DMS 273 treated with DMSO at 0.1 percent for 48 hours (cell line): ENCODE results near the gene PLK5.
"Not testable (repeated sequence)": the region's sequence is repeated elsewhere in the genome, so short reads cannot be mapped to it uniquely, and the experiment has no call there.

Experiments
- DNase-seq: peaks from one replicate; lab custom pipeline; 2025; lab: John Stamatoyannopoulos, UW

Gene PLK5

DNA sequence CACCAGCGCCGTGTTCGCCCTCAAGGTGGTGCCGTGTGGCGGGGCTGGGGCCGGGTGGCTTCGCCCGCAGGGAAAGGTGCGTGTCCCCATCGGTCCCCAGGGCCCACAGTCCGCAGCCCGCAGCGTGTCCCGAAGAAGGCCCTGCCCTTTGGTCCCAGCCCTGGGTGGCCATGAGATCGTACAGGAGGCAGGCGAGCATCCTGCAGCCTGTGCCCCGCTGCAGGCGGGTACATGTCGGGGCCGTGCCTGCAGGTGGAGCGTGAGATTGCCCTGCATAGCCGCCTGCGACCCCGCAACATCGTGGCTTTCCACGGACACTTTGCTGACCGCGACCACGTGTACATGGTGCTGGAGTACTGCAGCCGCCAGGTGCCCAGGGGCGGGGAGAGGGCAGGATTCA, 1.5 kb downstream of the PLK5 start:
- DNase-seq: no peak

DNA sequence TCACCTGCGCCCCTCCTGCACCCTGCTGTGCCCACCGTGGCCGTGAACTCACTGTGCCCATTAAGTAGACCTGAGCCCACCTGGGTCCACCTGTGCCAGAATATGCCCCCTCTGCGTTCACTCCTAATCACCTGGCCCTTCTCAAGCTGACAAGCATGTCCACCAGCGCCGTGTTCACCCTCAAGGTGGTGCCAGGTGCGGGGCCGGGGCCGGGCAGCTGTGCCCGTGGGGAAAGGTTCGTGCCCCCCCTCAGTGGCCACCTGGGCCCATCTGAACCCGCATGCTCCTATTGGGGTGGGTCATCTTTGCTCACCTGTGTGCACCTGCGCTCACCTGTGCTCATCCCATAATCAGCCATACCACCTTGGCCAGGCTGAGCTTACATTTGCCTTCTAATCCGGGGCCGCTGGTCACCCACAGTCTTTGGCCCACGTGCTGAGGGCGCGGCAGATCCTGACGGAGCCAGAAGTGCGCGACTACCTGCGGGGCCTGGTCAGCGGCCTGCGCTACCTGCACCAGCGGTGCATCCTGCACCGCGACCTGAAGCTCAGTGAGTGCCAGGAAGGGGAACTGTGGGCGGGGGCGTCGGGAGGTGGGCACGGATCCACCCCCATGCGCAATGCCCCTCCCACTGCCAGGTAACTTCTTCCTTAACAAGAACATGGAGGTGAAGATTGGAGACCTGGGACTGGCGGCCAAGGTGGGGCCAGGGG, 2.3 kb downstream of the PLK5 start:
- DNase-seq: no peak

- no peak for DNase-seq
Measured at GRCh38 chr19:1526979-1527649, 3.2 kb downstream of the PLK5 start.

DNA sequence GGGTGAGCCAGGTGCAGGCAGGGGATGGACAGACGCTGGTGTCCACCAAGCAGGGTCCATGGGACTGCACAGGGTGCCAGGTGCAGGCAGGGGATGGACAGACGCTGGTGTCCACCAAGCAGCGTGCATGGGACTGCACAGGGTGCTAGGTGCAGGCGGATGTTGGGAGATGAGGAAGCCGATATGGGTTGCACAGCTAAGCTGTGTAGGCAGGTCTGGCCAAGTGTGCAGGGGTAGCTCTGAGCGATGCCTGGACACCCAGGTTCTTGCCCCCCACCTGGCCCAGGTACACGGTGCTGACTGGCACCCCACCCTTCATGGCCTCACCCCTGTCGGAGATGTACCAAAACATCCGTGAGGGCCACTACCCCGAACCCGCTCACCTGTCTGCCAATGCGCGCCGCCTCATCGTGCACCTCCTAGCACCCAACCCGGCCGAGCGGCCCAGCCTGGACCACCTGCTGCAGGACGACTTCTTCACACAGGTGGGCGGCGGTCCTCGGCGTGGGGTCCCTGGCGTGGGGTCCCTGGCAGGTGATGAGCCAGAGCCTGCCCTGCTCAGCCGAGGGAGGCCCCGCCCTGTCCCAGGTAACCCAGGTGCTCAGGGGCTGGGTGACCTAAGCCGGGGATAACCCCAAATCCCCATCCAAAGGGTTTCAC, 3.9 kb downstream of the PLK5 start:
- DNase-seq: no peak

DNA sequence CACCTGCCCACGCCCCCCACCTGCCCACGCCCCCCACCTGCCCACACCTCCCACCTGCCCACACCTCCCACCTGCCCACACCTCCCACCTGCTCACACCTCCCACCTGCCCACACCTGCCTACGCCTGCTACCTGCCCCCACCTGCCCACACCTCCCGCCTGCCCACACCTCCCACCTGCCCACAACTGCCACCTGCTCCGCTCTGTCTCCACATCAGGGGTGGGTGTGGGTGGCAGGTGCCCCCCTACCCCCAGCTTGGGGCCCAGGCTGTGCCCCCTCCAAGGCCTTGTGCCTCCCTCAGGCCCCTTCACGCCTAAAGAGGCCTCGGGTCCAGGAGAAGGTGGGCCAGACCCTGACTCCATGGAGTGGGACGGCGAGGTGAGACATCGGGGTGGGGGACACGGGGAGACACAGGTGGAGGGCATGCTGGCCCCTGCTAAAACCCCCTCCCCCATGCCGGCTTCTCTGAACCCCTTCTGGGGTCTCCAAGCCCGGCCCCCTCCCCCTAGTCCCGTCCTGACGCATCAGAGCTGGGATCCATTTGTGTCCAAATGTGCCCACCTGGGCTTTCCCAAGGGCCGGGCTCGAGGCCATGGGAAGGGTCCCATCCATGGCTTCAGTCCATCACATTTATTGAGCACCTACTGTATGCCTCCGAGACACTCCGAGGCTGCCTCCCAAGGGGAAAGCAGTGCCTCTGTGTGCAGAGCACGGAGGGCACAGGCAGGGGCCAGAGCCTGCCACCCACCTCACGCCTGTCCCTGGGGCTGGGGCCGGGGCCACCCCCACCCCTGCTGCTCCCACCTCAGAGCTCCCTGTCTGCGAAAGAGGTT, 4.9 kb downstream of the PLK5 start:
- no peak for DNase-seq

- no peak for DNase-seq
Measured at GRCh38 chr19:1529430-1529816, 5.5 kb downstream of the PLK5 start.

GRCh38 chr19:1530856-1531255, 7.0 kb downstream of the PLK5 start:
- not testable (repeated sequence) for DNase-seq

- no peak for DNase-seq
Measured at GRCh38 chr19:1531587-1531986, 7.7 kb downstream of the PLK5 start.

- DNase-seq: no peak
Measured at GRCh38 chr19:1532003-1532402, 8.1 kb downstream of the PLK5 start.

- no peak for DNase-seq
Measured at GRCh38 chr19:1533510-1534150, 9.8 kb downstream of the PLK5 start.

- no peak for DNase-seq
Measured at GRCh38 chr19:1534972-1535371, 11.1 kb downstream of the PLK5 start.

DNA sequence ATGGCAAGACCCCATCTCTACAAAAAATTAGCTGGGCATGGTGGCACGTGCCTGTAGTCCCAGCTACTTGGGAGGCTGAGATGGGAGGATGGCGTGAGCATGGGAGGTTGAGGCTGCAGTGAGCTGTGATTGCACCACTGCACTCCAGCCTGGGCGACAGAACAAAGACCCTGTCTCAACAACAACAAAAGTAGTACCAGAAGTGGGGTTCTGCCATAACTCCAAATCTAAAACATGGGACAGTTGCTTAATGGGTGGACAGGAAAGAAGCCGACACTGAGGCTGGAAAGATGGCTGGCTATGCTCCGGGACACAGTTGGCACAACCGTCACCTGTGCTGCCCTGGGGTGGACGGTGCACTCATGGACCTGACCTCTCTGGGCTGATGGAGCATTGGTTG, 11.8 kb downstream of the PLK5 start:
- not testable (repeated sequence) for DNase-seq

- DNase-seq: no peak
Measured at GRCh38 chr19:1538978-1539377, 15.1 kb downstream of the PLK5 start.

DNA sequence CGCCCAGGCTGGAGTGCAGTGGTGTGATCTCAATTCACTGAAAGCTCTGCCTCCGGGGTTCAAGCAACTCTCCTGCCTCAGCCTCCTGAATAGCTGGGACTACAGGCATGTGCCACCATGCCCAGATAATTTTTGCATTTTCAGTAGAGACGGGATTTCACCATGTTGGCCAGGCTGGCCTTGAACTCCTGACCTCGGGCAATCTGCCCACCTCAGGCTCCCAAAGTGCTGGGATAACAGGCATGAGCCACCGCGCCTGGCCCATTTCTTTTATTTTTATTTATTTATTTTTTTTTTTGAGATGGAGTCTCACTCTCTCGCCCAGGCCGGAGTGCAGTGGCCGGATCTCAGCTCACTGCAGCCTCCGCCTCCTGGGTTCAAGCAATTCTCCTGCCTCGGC, 15.9 kb downstream of the PLK5 start:
- not testable (repeated sequence) for DNase-seq

DNA sequence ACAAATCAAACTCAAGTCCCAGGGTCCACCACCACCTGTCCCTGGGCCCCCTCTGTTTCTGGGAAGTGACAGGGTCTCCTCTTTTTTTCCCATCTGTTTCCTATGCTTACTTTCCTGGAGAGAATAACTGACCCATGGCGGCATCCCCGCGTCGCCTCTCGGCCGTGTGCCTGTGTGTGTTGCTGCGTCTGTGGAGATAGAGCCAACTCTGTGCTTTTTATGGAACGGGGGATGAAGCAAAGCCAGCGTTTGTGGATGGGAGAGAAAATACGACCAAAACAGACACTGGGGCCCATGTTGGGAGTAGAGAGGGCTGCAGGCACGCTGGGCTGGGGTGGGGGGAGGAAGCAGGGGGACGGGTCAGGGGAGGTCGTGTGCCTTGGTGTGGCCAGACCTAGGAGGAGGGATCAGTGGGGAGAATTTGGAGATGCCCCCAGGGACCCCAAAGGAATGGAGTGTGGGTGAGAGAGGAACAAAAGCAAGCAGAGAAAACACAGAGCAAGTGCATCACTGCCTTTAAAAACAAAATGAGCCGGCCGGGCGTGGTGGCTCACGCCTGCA, 16.6 kb downstream of the PLK5 start:
- DNase-seq: no peak

DNA sequence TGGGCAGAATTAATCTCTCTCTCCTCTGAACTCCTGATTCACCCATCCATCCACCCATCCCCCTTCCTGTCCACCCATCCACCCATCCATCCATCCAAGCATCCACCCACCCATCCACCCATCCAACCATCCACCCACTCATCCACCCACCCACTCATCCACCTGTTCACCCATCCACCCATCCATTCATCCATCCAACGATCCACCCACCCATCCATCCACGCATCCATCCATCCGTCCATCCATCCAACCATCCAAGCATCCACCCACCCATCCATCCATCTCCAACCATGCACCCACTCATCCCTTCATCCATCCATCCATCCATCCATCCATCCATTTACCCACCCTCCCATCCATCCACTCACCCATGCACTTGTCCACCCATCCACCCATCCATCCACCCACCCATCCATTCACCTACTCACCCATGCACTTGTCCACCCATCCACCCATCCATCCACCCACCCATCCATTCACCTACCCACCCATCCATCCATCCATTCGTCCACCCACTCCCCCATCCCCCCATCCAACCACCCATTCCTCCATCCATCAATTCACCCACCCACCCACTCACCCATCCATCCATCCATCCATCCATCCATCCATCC, 25.6 kb downstream of the PLK5 start:
- no peak for DNase-seq

DNA sequence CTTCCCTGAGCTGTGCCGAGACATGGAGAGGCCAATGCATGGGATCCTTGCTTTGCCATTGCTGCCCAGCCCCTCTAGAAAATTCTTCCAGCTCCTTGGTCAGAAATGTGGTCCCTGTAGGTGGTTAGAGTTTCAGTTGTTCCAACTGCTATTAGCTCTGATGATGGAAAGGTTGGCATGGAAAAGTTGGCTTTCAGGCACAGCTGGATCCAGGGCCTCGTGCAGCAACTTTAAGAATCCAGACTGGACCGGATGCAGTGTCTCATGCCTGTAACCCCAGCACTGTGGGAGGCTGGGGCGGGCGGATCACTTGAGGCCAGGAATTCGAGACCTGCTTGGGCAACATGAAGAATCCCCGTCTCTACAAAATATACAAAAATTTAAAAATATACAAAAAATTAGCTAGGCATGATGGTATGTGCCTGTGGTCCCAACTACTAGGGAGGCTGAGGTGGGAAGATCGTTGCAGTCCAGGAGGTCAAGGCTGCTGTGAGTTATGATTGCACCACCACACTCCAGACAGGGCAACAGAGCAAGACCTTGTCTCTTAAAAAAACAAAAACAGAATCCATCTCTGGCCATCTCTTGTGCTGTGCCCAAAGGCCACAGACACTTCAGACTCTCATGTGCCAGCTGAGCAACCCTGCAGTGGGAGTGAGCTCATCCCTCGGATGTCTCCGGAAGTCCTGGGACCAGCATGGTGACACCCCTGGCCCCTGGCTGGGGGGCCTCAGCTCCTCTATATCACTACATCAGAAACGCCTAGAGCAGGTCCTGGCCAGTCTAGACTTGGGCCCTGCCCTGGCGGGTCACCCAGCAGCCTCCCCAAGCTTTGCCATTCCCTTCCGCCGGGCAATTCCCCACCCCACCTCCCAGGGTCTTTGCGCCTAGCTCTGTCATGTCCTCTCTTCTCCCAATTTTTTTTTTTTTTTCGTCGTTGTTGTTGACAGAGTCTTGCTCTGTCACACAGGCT, 27.5 kb downstream of the PLK5 start:
- no peak for DNase-seq

GRCh38 chr19:1553415-1553814, 29.5 kb downstream of the PLK5 start:
- no peak for DNase-seq

DNA sequence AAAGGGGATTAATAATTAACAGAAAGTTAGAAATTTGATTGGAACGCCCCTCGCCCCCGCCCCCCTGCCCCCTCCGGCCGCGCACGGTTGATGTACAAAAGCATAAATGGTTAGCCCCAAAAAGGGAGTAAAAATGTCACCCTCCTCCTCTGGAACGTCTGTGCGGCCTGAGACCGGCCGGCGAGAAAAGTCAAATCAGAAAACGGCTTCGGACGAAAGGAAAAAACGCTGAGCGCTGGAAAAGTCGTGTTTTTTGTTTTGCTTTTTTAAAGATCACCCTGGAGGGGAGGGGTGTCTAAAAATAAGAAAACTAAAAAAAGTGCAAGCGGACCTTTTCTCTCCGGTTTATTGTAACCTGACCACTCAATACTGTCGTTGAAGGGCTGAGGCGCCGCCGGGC, 31.1 kb downstream of the PLK5 start:
- no peak for DNase-seq
